IMR-90 (cell line): Measurements from ENCODE around the gene B3GALT6.

ENCODE experiments used
- CHD1 ChIP-seq: IDR thresholded peaks from 2 replicates; pipeline ENCODE4 v1.6.1; 2012; ENCODE audit warnings: low read depth, low read length, improper control_type of control experiment
- CTCF ChIP-seq: conservative IDR thresholded peaks from 2 replicates; pipeline ENCODE4 v1.5.1; 2012; ENCODE audit warnings: mild to moderate bottlenecking, low read depth, low read length, improper control_type of control experiment
- ELK1 ChIP-seq: fragments of 150-350 bp; IDR thresholded peaks from 2 replicates; pipeline ENCODE4 v1.6.1; 2016; ENCODE audit warnings: low read depth, mild to moderate bottlenecking, low read length, moderate library complexity, borderline replicate concordance
- MAFK ChIP-seq: IDR thresholded peaks from 2 replicates; pipeline ENCODE4 v1.6.1; 2012; ENCODE audit warnings: low read depth, low read length, improper control_type of control experiment
- POLR2A ChIP-seq: IDR thresholded peaks from 2 replicates; pipeline ENCODE4 v1.6.1; 2012; ENCODE audit warnings: mild to moderate bottlenecking, low read depth, low read length
- RAD21 ChIP-seq: IDR thresholded peaks from 2 replicates; pipeline ENCODE4 v1.6.1; 2012; ENCODE audit warnings: low read length, improper control_type of control experiment
- RCOR1 ChIP-seq: IDR thresholded peaks from 2 replicates; pipeline ENCODE4 v1.6.1; 2012; ENCODE audit warnings: mild to moderate bottlenecking, low read length, improper control_type of control experiment; ENCODE audit not compliant: insufficient replicate concordance
- SMC3 ChIP-seq: fragments of 150-350 bp; IDR thresholded peaks from 2 replicates; pipeline ENCODE4 v1.6.1; 2016; ENCODE audit warnings: low read depth, mild to moderate bottlenecking, antibody characterized with exemption, low read length, moderate library complexity
- USF2 ChIP-seq: fragments of 150-350 bp; IDR thresholded peaks from 2 replicates; pipeline ENCODE4 v1.6.1; 2017; ENCODE audit warnings: mild to moderate bottlenecking, antibody characterized with exemption, low read length, low read depth

DNA sequence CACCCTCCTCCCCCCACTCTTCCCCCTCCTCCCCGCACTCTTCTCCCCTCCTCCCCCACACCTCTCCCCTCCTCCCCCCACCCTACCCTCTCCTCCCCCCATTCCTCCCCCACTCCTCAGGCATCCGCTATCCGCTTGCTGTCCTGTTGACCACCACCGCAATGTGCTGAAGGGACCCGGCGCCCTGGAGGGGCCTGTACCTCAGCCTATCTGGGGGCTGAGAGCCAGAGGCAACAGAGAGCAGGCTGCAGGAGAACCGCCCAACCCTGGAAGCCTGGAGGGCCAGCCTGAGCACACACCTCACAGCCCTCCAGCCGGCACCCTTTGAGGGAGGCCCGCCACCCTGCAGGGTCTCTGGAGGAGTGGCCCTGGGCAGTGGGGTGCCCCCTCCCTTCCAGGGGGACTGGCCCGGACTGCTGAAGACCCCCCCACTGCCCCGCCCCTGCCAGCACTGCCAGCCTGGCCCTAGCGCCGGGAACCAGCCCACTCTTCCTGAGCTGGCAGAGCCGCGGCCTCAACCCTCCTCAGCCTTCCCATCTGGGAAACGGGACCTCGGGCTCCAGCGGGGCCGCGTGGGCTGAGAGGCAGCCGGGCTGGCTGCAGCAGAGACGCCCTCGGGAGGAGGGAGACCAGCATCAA, 13.3 kb downstream of the B3GALT6 start:
- TF ChIP-seq MAFK (no peak), RAD21 (no peak), SMC3 (no peak), CHD1 (no peak), CTCF (no peak), ELK1 (no peak), POLR2A (no peak), USF2 (no peak), RCOR1 (no peak)
